HG03460 (cell line): ENCODE measurements around the gene CCDC188.

ENCODE experiments used
- ATAC-seq: cut with Tn5 transposase; IDR thresholded peaks from one replicate; pipeline ENCODE4 v1.9.1; 2021; ENCODE audit not compliant: unreplicated experiment

Gene CCDC188

GRCh38 chr22:20150381-20151275 lies at the start of gene CCDC188:
Gene CCDC188 (minus strand): TSS chr22:20151055. CDS start chr22:20150986, 69 bp downstream.
- no peak for ATAC-seq

GRCh38 chr22:20199906-20200305 lies 49.1 kb upstream of the CCDC188 start:
- ATAC-seq, result no peak

DNA sequence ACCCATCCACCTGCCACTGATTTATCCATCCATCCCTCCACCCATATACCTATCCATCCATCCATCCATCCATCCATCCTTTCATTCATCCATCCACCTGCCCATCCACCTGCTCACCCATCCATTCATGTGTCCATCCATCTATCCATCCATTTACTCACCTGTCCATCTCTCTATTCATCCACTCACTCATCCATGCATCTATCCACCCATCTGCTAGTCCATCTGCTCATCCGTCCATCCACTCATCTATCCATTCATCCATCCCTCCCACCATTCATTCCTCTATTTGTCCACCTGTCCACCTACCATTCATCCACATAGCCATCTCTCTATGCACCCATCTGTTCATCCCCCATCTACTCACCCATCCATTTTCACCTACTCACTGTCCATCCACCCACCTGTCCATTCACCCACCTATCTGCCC lies 48.6 kb upstream of the CCDC188 start:
- ATAC-seq, result no peak

DNA sequence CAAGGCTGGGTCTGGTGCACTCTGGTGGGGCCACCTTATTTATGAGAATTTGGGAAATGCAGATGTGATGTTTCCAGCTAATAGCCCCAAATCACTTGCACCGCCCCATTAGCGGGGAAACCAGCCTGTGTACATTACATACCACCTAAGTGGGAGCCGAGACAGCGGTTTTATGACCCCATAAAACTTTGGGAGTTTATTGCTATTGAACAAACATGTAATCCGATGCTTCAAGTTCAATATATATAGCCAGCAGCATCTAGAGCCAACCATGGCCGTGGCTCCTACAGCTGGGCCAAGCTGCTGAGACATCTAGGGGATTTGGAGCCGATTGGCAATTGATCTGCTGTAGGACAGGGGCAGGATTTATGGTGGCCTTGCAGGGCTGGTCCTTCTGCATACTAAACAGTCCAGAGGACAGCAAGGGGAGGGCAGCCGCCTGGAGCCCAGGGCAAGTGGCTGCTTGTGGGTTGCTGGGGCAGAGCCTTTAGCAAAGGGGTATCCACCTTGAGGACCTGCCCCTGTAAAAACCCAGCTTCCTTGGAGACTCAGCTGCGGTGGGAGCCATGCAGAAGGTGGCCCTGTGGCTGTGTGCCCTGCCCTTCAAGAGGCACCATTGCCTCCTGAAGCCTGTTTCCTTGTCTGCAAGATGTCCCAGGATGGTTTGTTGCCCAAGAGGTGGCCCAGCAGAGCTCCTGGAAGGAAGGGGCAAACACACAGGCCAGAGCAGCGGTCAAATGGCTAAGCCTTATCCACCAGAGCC lies 47.9 kb upstream of the CCDC188 start:
- ATAC-seq, result no peak

- ATAC-seq, result no peak
Measured at GRCh38 chr22:20197407-20198030, 46.7 kb upstream of the CCDC188 start.

DNA sequence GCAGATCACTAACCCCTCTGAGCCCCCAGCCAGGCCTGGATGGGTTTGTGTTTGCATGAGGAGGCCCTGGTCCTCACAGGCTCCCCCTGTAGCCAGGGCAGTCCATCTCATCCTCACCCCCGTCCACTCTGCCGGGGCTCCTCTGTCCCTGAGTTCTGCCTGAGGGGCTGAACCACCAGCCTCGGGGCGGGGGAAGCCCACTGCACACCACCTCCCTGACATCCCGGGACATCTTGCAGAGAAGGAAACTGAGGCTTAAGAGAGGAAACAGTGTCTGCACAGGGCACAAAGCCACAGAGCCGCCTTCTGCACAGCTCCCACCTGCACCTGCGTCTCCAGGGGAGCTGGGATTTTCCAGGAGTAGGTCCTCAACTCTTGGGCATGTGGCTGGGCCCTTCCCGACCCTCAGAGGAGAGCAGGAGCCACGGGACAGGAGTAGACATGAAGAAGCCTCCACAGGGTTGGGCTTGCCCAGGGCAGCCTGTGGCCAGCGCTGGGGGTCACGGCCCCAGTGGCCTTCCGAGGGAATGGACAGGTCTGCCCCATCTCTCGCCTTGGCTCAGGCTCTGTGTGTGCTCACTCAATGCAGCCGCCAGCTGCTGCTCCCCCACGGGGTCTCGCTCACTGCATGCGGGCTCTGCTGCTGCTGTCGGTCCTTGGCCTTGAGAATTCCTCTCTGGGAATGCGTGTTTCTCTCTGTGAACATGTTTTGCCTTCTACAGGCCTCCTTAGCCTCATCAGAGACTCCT lies 45.4 kb upstream of the CCDC188 start:
- ATAC-seq, result no peak

- no peak for ATAC-seq
Measured at GRCh38 chr22:20194681-20195593, 44.1 kb upstream of the CCDC188 start.

- no peak for ATAC-seq
Measured at GRCh38 chr22:20193761-20194494, 43.1 kb upstream of the CCDC188 start.

DNA sequence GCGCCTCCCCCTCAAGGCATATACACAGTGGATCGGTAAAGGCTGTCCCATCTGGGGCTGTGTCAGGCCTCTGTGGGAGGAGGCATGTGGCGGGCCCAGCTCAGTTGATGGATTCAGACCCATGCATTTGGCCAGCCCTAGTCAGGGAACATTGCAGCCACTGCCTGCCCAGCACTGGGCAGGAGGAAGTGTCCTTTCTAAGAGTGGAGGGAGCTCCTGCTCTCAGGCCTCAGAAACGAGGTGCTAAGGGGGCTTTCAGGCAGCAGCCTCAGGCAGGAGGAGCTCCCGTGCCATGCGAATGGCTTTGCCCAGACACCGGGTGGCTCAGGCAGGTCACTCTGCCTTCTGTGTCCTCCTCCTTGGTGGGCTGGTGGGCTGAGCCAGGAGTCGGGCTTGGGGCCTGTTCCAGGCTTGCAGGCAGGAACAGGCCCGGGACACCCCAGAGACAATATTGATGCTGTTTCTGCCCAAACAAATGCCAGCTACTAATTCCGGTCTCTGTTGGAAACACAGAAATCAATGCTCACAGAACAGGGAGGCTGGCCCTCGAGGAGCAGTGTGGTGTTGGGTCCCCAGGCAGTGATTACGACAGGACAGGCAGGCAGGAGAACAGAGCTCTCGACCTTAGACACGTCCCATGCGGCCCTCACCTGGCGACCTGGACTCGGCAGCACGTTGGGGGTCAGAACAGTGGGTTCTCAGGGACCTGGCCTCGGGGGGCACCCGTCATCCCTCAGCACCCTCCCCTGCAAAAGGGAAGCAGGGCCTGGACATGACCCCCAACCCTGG lies 42.3 kb upstream of the CCDC188 start:
- no peak for ATAC-seq

DNA sequence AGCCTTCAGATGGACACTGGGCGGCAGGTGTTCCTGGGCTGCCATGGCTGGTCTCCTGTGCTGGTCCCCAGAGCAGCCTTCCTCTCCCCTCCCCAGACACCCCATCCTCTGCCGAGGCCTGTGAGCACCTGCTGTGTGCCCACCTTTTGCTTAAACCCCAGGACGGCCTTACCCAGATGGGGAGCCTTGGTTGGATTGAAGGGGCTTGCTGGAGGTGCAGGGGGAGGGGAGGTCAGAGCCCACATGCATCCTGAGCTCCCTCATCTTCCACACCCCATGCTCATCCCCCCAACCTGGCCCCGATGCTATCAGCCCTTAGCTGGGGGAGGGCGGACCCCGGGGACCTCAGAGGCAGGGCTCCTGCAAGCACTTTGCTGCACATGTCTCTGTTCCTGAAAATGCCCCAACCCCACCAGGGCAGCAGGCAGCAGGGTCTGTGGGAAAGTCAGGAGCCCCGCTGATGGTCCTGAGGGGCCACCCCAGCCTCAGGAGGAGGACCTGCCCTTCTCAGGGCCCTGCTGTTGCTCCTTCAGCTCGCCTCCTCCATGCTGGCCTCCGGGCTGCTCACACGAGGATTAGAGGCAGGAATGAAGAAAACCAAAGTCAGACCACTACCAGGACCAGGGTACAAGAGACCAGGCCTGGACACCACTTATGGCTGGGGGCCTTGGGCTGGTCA lies 41.6 kb upstream of the CCDC188 start:
- ATAC-seq, result no peak

GRCh38 chr22:20191803-20192202 lies 40.9 kb upstream of the CCDC188 start:
- ATAC-seq, result no peak

DNA sequence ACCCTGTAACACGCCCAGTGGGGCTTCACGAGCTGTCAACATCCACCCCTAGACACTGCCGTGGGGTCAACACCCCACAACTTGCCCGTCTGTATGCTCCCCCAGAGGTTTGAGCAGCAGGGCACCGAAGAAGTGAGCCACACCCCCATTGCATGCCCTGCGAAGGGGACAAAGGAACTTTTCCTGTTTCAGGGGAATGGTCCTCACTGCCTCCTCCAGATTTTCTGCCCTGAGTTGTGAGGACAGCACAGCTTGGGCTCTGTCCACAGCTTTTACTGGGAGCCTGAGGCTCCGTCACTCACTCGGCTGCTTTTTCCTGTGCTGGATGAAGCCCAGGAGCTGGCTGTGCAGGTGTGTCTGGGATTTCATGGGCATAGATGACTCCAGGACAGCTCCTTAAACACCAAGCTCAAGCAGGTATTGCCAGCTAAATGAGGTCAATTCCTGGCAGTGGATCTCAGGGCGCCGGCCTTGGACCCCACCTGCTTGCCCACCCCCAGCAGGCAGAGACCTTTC lies 40.2 kb upstream of the CCDC188 start:
- ATAC-seq, result no peak

GRCh38 chr22:20188567-20188877 lies 37.7 kb upstream of the CCDC188 start:
- no peak for ATAC-seq

DNA sequence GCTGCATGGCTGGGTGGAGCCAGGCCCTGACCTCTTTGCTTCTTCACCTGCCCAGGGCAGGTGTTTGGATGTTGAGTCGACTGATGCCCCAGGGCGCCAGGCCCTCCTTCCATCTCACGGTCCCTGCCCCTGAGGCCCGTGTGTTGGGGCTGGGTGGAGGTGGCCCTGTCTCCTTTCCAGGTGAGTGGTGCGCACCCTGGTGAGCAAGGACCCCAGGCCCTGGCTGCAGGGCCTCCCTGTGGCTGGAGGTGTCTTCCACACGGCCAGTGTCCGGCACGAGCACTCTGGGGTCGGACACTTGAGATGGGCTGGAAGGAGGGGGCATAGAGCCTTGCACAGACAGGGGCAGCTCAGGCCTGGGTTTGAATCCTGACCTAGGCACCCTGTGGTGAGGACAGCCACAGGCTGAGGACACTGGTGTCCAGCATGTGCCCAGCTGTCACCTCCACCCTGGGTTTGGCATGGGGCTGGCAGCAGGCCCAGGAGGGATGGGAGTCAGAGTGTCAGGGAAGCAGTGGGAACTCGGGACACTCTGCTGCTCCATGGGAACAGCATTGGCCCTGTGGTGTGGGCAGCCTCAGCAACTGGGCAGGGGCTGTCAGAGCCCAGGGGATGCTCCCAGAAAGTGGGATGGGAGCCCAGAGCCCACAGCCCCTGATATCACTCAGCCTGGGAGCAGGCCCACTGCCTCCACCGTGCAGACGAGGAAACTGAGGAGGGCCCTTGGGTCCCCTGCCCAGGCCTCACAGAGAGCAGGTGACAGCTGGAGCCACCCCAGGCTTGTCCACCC lies 37.1 kb upstream of the CCDC188 start:
- no peak for ATAC-seq

GRCh38 chr22:20186871-20187546 lies 36.2 kb upstream of the CCDC188 start:
- no peak for ATAC-seq

DNA sequence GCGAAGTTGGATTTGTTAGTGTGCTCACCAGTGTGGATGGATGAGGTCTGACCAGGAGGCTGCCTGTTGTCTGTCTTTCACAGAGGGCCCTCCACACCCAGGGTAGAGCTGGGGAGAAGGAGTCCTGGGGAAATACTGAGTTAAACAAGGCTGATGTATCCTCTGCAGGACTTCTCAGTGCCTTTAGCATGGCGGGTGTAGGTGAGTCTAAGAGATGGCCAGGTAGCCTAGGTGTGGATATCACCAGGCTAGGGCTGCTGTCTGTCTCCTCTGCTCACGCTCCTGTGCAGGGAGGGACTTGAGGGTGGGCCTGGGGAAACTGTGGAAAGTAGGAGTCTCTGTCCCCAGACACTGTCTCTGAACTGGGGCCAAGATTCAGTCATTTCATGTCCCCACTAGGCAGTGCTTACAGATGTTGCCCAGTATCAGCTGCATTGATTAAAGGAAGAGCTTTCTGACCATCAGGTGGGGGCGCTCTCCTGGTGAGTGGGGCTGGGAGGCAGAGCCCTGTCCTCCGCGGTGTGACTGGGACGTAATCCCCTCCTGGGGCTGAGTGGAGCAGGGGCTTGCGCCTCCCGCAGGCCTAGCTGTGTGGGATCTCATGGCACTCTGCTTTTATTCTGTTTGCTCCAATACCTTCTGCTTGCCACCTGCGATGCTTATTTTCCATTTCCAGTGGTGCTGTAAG lies 35.5 kb upstream of the CCDC188 start:
- ATAC-seq, result no peak
